ENCODE data around the gene DTD1.

DNA sequence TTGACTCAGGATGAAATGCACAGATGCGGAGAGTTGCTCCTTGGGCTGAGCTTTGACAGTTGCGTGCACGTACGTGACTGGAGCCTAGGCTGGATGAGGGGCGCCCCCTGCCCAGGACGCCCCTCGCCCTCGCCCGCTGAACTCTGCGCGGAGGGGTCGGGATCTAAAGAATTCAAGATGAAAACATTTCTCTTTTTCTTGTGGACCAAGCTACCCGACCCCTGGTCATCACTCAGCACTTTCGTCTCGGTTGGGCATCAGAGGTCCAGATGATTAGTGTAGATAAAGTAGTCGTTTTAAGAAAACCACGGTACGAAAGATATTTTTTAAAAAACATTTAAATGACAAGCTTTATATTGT lies 700 bp downstream of the DTD1 start:
- TF ChIP-seq, protein P1, sequence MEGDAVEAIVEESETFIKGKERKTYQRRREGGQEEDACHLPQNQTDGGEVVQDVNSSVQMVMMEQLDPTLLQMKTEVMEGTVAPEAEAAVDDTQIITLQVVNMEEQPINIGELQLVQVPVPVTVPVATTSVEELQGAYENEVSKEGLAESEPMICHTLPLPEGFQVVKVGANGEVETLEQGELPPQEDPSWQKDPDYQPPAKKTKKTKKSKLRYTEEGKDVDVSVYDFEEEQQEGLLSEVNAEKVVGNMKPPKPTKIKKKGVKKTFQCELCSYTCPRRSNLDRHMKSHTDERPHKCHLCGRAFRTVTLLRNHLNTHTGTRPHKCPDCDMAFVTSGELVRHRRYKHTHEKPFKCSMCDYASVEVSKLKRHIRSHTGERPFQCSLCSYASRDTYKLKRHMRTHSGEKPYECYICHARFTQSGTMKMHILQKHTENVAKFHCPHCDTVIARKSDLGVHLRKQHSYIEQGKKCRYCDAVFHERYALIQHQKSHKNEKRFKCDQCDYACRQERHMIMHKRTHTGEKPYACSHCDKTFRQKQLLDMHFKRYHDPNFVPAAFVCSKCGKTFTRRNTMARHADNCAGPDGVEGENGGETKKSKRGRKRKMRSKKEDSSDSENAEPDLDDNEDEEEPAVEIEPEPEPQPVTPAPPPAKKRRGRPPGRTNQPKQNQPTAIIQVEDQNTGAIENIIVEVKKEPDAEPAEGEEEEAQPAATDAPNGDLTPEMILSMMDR (tag by site-specific recombination; IDR thresholded peaks at IDR 0.05), result peak; percentile 38; the same call in 1 of the 2 replicates
- TF ChIP-seq ZNF350 (tag by site-specific recombination; IDR thresholded peaks at IDR 0.05) (no peak), ZBTB21 (tag by site-specific recombination; IDR thresholded peaks at IDR 0.05) (no peak), ZNF768 (tag by site-specific recombination; IDR thresholded peaks at IDR 0.05) (no peak), YY1 (tag by site-specific recombination; IDR thresholded peaks at IDR 0.05) (no peak), OSR2 (tag by site-specific recombination; IDR thresholded peaks at IDR 0.05) (no peak), ZNF707 (tag by site-specific recombination; IDR thresholded peaks at IDR 0.05) (no peak), ZNF792 (tag by site-specific recombination; IDR thresholded peaks at IDR 0.05) (no peak), ZNF146 (tag by site-specific recombination; IDR thresholded peaks at IDR 0.05) (no peak), ZNF660 (tag by site-specific recombination; IDR thresholded peaks at IDR 0.05) (no peak), ZNF239 (tag by site-specific recombination; IDR thresholded peaks at IDR 0.05) (no peak), SETDB1 (IDR thresholded peaks at IDR 0.05; ENCODE audit: insufficient read length, low read length) (no peak)
- TF ChIP-seq, protein P2, sequence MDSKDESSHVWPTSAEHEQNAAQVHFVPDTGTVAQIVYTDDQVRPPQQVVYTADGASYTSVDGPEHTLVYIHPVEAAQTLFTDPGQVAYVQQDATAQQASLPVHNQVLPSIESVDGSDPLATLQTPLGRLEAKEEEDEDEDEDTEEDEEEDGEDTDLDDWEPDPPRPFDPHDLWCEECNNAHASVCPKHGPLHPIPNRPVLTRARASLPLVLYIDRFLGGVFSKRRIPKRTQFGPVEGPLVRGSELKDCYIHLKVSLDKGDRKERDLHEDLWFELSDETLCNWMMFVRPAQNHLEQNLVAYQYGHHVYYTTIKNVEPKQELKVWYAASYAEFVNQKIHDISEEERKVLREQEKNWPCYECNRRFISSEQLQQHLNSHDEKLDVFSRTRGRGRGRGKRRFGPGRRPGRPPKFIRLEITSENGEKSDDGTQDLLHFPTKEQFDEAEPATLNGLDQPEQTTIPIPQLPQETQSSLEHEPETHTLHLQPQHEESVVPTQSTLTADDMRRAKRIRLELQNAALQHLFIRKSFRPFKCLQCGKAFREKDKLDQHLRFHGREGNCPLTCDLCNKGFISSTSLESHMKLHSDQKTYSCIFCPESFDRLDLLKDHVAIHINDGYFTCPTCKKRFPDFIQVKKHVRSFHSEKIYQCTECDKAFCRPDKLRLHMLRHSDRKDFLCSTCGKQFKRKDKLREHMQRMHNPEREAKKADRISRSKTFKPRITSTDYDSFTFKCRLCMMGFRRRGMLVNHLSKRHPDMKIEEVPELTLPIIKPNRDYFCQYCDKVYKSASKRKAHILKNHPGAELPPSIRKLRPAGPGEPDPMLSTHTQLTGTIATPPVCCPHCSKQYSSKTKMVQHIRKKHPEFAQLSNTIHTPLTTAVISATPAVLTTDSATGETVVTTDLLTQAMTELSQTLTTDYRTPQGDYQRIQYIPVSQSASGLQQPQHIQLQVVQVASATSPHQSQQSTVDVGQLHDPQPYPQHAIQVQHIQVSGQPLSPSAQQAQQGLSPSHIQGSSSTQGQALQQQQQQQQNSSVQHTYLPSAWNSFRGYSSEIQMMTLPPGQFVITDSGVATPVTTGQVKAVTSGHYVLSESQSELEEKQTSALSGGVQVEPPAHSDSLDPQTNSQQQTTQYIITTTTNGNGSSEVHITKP (tag by site-specific recombination; IDR thresholded peaks at IDR 0.05), result 0 out of 2 replicates have a peak, but pooled peaks have one; percentile 13
- TF ChIP-seq, protein P3, sequence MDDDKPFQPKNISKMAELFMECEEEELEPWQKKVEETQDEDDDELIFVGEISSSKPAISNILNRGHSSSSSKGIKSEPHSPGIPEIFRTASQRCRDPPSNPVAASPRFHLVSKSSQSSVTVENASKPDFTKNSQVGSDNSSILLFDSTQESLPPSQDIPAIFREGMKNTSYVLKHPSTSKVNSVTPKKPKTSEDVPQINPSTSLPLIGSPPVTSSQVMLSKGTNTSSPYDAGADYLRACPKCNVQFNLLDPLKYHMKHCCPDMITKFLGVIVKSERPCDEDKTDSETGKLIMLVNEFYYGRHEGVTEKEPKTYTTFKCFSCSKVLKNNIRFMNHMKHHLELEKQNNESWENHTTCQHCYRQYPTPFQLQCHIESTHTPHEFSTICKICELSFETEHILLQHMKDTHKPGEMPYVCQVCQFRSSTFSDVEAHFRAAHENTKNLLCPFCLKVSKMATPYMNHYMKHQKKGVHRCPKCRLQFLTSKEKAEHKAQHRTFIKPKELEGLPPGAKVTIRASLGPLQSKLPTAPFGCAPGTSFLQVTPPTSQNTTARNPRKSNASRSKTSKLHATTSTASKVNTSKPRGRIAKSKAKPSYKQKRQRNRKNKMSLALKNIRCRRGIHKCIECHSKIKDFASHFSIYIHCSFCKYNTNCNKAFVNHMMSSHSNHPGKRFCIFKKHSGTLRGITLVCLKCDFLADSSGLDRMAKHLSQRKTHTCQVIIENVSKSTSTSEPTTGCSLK (tag by site-specific recombination; IDR thresholded peaks at IDR 0.05), result no peak

Measured in HEK293 (cell line).